HepG2 (cell line): Measurements from ENCODE around the gene ABCC2. TPM values are rescaled to one million over a fixed set of nuclear protein-coding genes. Genes with fewer than 3 reads are reported as not detected.

ENCODE experiments used
- EHMT2 ChIP-seq: fragments of 200-600 bp; sonication (generic); IDR thresholded peaks from 2 replicates; pipeline ENCODE4 v1.7.0; 2017; ENCODE audit warnings: antibody characterized with exemption, low read depth, low read length, borderline replicate concordance
- GABPA ChIP-seq, 2 experiments: IDR thresholded peaks; 2 replicates each; pipeline ENCODE4 v1.6.1; 2011 to 2016; ENCODE audit warnings: low read depth in 2 of 2, low read length in 1 of 2, missing biosample characterization in 1 of 2, missing genetic modification characterization in 1 of 2
- KLF11 ChIP-seq: IDR thresholded peaks from 2 replicates; pipeline ENCODE4 v1.6.1; 2016; ENCODE audit warnings: missing compliant biosample characterization
- SAP130 ChIP-seq: IDR thresholded peaks from 2 replicates; pipeline ENCODE4 v1.6.1; 2016; ENCODE audit warnings: low read depth
- SIX1 ChIP-seq: sonication (generic); formaldehyde crosslinking; IDR thresholded peaks from 2 replicates; pipeline ENCODE4 v1.4.0; 2020; ENCODE audit warnings: missing genetic modification reagents, borderline replicate concordance
- ZC3H4 ChIP-seq: sonication (generic); formaldehyde crosslinking; IDR thresholded peaks from 2 replicates; pipeline ENCODE4 v1.4.0; 2020; ENCODE audit warnings: missing genetic modification reagents, borderline replicate concordance
- ZNF253 ChIP-seq: sonication (generic); formaldehyde crosslinking; IDR thresholded peaks from 2 replicates; pipeline ENCODE4 v1.8.0; 2022; ENCODE audit warnings: mild to moderate bottlenecking, missing genetic modification reagents, borderline replicate concordance
- ZNF484 ChIP-seq: sonication (generic); formaldehyde crosslinking; IDR thresholded peaks from 2 replicates; pipeline ENCODE4 v1.5.1; 2020; ENCODE audit warnings: mild to moderate bottlenecking, low read depth, missing genetic modification reagents, borderline replicate concordance
- ZNF878 ChIP-seq: sonication (generic); formaldehyde crosslinking; IDR thresholded peaks from 2 replicates; pipeline ENCODE4 v1.8.1; 2023; ENCODE audit warnings: mild to moderate bottlenecking, missing genetic modification reagents, moderate library complexity
- polyA plus RNA-seq, 8 experiments: library from polyadenylated mRNA; depleted of rRNA in 3 of 8; stranded (reverse) in 7 of 8; unstranded in 1 of 8; fragments of >200 nt; fragmentation: Illumina TruSeq in 4 of 8; extraction: Trizol in 4 of 8; gene quantifications; 2 replicates each; pipeline versions ENCODE4 v1.2.1 to v1.2.3, GENCODE V29; 2011 to 2016; ENCODE audit warnings: low read depth in 4 of 8, missing spikeins in 1 of 8, mixed read lengths in 1 of 8; ENCODE audit not compliant: insufficient read depth in 1 of 8
- total RNA-seq, 5 experiments: library from RNA; depleted of rRNA; stranded (reverse); fragments of >200 nt; fragmentation: Illumina TruSeq; extraction: Trizol; gene quantifications; 2 replicates each; pipeline ENCODE4 v1.2.3, GENCODE V29; 2016; ENCODE audit warnings: low read depth in 1 of 5
- TF ChIP-seq, protein P1 (sequence below): sonication (generic); formaldehyde crosslinking; conservative IDR thresholded peaks from 2 replicates; pipeline ENCODE4 v1.4.0; 2020; ENCODE audit warnings: mild to moderate bottlenecking, missing genetic modification reagents, moderate library complexity
- TF ChIP-seq, protein P2 (sequence below): sonication (generic); formaldehyde crosslinking; conservative IDR thresholded peaks from 2 replicates; pipeline ENCODE4 v1.8.0; 2022; ENCODE audit warnings: low read depth, missing genetic modification reagents
- TF ChIP-seq, protein P3 (sequence below): sonication (generic); formaldehyde crosslinking; IDR thresholded peaks from 2 replicates; pipeline ENCODE4 v1.8.0; 2022; ENCODE audit warnings: mild to moderate bottlenecking, missing genetic modification reagents, borderline replicate concordance
- TF ChIP-seq, protein P4 (sequence below): sonication (generic); formaldehyde crosslinking; IDR thresholded peaks from 2 replicates; pipeline ENCODE4 v1.8.1; 2023; ENCODE audit warnings: mild to moderate bottlenecking, missing genetic modification reagents
- TF ChIP-seq, protein P5 (sequence below), 2 experiments: IDR thresholded peaks; 2 replicates each; pipeline ENCODE4 v1.6.1; 2011 to 2012; ENCODE audit warnings: low read length in 2 of 2, borderline replicate concordance in 1 of 2, low read depth in 1 of 2, mild to moderate bottlenecking in 1 of 2, moderate library complexity in 1 of 2
- TF ChIP-seq, protein P6 (sequence below): sonication (generic); formaldehyde crosslinking; IDR thresholded peaks from 2 replicates; pipeline ENCODE4 v1.4.0; 2020; ENCODE audit warnings: missing genetic modification reagents

The ABCC2 gene
- total and polyA plus RNA-seq, 2 of the 13 experiments (the other 11 are each of a cell fraction or from before 2014, with no cell fraction given): 181 to 497 TPM

DNA sequence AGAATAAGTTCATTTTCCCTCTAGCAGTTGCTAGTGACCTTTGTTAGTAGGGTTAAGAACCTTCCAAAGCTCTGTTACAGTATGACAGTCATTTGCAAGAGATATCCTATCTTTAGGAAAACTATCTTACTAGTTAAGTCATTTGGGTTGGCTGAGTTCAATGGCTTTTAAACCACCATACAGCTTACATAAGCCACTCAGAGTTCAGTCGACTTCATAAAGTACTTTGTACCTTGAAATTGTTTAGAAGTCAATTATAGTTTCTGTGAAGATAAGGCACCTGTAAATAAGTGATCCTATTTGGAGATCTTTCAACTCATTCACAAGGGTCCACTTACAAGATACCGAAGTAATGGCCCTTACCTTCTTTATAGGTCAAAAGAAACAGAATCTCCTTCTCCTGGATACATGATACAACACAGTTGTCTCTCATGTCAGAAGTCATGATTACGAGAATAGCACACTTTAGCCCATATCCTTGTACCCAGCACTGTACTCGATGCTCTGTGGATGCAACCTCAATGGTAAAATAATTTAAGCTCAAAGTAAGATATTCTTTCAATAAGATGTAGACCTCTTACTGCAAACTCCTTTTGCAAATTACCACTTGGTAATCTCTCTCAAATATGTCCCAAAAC, 11.9 kb upstream of the ABCC2 start (continued):
- TF ChIP-seq, protein P1, sequence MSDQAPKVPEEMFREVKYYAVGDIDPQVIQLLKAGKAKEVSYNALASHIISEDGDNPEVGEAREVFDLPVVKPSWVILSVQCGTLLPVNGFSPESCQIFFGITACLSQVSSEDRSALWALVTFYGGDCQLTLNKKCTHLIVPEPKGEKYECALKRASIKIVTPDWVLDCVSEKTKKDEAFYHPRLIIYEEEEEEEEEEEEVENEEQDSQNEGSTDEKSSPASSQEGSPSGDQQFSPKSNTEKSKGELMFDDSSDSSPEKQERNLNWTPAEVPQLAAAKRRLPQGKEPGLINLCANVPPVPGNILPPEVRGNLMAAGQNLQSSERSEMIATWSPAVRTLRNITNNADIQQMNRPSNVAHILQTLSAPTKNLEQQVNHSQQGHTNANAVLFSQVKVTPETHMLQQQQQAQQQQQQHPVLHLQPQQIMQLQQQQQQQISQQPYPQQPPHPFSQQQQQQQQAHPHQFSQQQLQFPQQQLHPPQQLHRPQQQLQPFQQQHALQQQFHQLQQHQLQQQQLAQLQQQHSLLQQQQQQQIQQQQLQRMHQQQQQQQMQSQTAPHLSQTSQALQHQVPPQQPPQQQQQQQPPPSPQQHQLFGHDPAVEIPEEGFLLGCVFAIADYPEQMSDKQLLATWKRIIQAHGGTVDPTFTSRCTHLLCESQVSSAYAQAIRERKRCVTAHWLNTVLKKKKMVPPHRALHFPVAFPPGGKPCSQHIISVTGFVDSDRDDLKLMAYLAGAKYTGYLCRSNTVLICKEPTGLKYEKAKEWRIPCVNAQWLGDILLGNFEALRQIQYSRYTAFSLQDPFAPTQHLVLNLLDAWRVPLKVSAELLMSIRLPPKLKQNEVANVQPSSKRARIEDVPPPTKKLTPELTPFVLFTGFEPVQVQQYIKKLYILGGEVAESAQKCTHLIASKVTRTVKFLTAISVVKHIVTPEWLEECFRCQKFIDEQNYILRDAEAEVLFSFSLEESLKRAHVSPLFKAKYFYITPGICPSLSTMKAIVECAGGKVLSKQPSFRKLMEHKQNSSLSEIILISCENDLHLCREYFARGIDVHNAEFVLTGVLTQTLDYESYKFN (CRISPR knock-in tag): peak; percentile 89
- TF ChIP-seq, protein P2, sequence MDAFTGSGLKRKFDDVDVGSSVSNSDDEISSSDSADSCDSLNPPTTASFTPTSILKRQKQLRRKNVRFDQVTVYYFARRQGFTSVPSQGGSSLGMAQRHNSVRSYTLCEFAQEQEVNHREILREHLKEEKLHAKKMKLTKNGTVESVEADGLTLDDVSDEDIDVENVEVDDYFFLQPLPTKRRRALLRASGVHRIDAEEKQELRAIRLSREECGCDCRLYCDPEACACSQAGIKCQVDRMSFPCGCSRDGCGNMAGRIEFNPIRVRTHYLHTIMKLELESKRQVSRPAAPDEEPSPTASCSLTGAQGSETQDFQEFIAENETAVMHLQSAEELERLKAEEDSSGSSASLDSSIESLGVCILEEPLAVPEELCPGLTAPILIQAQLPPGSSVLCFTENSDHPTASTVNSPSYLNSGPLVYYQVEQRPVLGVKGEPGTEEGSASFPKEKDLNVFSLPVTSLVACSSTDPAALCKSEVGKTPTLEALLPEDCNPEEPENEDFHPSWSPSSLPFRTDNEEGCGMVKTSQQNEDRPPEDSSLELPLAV (CRISPR knock-in tag): no peak
- peak; percentile 50; the same call in 1 of the 2 replicates for TF ChIP-seq SIX1 (CRISPR knock-in tag)
- 0 out of 2 replicates have a peak, but pooled peaks have one; percentile 28 for TF ChIP-seq KLF11 (CRISPR knock-in tag)
- TF ChIP-seq, protein P3, sequence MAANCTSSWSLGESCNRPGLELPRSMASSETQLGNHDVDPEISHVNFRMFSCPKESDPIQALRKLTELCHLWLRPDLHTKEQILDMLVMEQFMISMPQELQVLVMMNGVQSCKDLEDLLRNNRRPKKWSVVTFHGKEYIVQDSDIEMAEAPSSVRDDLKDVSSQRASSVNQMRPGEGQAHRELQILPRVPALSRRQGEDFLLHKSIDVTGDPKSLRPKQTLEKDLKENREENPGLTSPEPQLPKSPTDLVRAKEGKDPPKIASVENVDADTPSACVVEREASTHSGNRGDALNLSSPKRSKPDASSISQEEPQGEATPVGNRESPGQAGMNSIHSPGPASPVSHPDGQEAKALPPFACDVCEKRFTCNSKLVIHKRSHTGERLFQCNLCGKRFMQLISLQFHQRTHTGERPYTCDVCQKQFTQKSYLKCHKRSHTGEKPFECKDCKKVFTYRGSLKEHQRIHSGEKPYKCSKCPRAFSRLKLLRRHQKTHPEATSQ: no peak; the same call in 1 of the 2 replicates
- TF ChIP-seq, protein P4, sequence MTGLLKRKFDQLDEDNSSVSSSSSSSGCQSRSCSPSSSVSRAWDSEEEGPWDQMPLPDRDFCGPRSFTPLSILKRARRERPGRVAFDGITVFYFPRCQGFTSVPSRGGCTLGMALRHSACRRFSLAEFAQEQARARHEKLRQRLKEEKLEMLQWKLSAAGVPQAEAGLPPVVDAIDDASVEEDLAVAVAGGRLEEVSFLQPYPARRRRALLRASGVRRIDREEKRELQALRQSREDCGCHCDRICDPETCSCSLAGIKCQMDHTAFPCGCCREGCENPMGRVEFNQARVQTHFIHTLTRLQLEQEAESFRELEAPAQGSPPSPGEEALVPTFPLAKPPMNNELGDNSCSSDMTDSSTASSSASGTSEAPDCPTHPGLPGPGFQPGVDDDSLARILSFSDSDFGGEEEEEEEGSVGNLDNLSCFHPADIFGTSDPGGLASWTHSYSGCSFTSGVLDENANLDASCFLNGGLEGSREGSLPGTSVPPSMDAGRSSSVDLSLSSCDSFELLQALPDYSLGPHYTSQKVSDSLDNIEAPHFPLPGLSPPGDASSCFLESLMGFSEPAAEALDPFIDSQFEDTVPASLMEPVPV: no peak
- peak; percentile 46; the same call in 1 of the 2 replicates for TF ChIP-seq EHMT2
- no peak for TF ChIP-seq ZNF484 (CRISPR knock-in tag)
- TF ChIP-seq SAP130: peak; percentile 44; the same call in 1 of the 2 replicates
- no peak for TF ChIP-seq GABPA (IDR thresholded peaks at IDR 0.05; ENCODE audit: low read depth, low read length)
- TF ChIP-seq GABPA (CRISPR knock-in tag; IDR thresholded peaks at IDR 0.05; ENCODE audit: low read depth): no peak
- TF ChIP-seq, protein P5, sequence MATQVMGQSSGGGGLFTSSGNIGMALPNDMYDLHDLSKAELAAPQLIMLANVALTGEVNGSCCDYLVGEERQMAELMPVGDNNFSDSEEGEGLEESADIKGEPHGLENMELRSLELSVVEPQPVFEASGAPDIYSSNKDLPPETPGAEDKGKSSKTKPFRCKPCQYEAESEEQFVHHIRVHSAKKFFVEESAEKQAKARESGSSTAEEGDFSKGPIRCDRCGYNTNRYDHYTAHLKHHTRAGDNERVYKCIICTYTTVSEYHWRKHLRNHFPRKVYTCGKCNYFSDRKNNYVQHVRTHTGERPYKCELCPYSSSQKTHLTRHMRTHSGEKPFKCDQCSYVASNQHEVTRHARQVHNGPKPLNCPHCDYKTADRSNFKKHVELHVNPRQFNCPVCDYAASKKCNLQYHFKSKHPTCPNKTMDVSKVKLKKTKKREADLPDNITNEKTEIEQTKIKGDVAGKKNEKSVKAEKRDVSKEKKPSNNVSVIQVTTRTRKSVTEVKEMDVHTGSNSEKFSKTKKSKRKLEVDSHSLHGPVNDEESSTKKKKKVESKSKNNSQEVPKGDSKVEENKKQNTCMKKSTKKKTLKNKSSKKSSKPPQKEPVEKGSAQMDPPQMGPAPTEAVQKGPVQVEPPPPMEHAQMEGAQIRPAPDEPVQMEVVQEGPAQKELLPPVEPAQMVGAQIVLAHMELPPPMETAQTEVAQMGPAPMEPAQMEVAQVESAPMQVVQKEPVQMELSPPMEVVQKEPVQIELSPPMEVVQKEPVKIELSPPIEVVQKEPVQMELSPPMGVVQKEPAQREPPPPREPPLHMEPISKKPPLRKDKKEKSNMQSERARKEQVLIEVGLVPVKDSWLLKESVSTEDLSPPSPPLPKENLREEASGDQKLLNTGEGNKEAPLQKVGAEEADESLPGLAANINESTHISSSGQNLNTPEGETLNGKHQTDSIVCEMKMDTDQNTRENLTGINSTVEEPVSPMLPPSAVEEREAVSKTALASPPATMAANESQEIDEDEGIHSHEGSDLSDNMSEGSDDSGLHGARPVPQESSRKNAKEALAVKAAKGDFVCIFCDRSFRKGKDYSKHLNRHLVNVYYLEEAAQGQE (IDR thresholded peaks at IDR 0.05; ENCODE audit: borderline replicate concordance in 1 of 2, low read depth in 1 of 2, low read length in 2 of 2): no peak
- TF ChIP-seq ZNF253 (CRISPR knock-in tag): no peak
- TF ChIP-seq, protein P6, sequence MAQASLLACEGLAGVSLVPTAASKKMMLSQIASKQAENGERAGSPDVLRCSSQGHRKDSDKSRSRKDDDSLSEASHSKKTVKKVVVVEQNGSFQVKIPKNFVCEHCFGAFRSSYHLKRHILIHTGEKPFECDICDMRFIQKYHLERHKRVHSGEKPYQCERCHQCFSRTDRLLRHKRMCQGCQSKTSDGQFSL (CRISPR knock-in tag): no peak
- TF ChIP-seq ZC3H4 (CRISPR knock-in tag): no peak
- no peak for TF ChIP-seq ZNF878 (CRISPR knock-in tag)
